Stimulated activated CD4-positive, alpha-beta T cell treated with anti-CD3 and anti-CD28 coated beads, TNF-alpha, amount 100 ng/mL, for 1 hour (primary cell): Measurements from ENCODE around the gene PCSK4.
A peak's percentile ranks its signal among the peaks of the same experiment; 100 is the strongest.

Source experiments
- DNase-seq, 3 donors: peaks; one replicate each; pipeline ENCODE4 v3.0.0-alpha.2; 2020; ENCODE audit warnings: low read depth in 3 of 3, low spot score in 1 of 3

Gene PCSK4

DNA sequence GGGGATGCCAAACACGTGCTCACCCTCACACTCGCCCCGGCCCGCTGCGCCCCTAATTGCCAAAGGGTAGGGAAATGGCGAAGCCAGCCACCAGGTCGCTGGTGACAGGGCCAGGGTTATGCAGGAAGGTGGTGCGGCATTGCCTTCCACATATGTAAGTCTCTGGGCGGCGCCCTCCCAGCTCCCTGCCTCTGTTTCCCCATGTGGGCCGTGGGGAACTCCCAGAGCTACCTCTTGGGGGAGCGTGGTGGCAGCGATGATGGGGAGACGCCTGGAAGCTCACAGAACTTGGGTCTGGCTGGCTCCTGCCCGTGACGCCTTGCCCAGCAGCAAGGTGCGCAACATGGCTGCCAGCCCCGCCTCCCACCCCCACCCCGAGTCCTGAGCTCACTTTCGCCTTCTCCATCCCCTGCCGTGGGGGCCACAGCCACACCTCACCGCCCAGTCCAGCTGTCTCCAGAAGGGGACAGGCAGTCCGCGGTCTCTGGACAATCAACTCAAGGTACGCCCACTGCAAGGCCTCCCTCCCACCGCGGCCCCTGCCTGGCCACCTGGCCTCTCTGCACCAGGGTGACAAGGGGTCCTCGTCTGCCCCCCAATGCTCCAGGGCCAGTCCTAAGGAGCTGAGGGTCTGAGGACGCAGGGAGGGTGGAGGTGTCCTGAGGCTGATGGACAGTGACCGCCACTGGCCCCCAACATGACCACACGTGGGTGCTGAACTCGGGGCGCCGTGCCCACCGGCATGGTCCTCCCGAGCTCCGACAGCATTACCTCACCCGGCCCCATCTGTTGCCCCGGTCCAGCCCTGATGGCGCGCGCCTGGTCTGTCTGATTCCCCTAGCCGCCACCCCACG is 17.7 kb downstream of the PCSK4 start:
- DNase-seq: no peak

DNA sequence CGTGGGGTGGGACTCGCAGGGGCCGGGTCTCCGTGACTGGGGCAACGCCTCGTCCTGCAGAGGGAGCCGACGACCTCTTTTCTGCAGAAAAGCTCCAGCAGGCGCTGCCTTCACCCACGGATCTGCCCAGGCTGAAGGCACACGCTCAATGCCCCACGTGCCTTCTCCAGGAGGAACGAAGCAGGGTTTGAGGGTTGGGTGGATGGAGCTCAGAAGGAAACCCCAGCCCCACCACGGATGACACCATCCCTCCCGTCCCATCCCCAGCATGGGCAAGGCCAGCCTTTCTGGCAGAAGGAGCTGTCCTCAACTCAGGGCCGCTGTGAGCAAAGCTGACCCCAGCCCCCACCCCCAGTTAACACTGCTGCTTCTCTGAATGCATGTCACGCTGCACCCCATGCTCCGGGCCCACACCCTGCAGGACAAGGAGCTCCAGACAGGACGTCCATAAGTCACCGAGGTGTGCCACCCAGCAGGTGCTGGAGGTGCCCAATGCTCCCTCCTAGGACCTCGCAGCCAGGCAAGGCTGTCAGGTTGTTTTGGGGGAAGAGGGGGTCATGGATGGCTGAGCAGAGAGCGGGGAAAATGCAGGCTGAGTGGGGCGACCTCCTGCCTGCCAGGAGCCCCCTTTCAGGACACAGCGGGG is 18.5 kb downstream of the PCSK4 start:
- DNase-seq: no peak

DNA sequence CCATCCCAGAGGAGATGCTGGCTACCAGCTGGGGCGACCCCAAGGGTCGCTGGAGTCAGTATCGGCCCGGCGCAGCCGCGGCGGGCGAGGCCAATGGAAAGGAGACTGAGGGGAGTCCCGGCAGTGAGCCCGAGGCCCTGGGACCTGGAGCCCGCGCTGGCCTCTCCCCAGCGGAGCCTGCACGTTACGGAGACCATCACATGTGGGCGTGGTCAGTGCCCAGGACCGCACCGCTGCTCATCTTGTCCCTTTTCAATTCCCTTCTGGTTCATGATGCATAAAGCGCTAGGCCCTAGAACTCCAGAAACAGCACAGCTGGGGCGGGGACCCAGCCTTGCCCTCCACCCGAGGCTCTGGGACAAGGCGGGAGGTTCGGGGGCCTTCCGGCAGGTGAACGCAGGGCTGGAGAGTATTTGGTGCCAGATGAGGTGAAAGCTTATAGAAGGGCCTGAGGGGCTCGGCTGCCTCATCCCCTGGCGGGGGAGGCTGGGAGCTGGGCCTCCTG is 19.1 kb downstream of the PCSK4 start:
- DNase-seq: no peak

DNA sequence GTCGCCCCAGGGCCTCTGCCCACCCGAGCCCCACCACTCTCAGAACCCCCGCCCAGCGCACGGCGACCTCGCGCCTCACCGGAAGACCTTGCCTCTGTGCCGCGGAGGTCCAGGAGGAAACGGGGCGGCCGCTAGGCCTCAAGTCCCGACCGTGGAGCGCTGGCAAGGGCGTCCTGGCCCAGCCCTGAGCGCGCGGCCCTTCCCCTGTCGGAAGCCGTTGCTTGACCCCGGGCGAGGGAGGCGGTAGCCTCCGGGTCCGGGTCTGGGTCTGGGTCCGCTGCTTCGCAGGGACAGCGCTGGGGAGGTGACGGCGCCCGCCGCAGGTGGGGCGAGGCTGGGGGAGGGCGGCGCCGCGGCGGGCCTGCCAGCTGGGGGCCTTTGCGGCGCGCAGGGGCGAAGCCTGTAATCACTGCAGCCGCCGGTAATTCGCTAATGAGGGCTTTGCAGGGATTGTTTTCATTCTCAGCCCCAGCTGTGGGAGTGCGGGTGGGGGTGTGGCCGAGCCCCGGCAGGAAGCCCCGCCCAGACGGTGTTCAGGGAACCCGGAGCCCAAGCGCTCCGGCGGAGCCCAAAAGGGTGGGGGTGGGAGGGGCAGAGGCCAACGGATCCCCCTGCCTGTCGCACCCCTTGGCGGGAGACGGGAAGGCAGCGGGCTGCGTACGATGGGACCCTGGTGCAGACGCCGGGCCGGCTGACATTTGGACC is 19.7 kb downstream of the PCSK4 start:
- DNase-seq: peak; percentile 38 to 59 (median 51)

DNA sequence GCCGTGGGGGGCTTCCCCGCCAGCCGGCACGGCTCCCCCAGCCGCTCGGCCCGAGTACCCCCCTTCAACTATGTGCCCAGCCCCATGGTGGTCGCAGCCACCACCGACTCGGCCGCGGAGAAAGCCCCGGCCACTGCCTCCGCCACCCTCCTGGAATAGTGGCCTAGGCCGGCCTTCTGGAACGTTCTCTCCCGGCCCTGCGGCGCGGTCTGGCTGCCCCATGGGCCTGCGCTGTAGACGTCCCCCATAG is 20.2 kb downstream of the PCSK4 start:
- DNase-seq: no peak

DNA sequence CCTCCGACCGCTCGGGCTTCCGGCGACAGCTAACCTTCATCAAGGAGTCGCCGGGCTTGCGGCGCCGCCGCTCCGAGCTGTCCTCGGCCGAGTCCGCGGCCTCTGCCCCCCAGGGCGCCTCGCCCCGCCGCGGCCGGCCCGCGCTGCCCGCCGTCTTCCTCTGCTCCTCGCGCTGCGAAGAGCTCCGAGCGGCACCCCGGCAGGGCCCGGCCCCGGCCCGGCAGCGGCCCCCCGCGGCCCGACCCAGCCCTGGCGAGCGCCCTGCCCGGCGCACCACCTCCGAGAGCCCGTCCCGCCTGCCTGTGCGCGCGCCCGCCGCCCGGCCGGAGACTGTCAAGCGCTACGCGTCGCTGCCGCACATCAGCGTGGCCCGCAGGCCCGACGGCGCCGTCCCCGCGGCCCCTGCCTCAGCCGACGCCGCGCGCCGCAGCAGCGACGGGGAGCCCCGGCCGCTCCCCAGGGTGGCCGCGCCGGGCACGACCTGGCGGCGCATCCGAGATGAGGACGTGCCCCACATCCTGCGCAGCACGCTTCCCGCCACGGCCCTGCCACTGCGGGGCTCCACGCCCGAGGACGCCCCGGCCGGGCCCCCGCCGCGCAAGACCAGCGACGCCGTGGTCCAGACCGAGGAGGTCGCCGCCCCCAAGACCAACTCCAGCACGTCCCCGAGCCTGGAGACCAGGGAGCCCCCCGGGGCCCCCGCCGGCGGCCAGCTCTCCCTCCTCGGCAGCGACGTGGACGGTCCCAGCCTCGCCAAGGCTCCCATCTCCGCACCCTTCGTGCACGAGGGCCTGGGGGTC is 20.7 kb downstream of the PCSK4 start:
- DNase-seq: no peak

DNA sequence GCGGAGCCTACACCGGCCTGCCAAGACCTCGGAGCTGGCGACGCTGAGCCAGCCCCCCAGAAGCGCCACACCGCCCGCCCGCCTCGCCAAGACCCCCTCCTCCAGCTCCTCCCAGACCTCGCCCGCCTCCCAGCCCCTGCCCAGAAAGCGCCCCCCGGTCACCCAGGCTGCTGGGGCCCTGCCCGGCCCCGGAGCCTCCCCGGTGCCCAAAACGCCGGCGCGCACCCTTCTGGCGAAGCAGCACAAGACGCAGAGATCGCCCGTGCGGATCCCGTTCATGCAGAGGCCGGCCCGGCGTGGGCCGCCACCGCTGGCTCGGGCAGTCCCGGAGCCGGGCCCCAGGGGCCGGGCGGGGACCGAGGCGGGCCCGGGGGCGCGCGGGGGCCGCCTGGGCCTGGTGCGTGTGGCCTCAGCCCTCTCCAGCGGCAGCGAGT is 21.3 kb downstream of the PCSK4 start:
- DNase-seq: no peak

DNA sequence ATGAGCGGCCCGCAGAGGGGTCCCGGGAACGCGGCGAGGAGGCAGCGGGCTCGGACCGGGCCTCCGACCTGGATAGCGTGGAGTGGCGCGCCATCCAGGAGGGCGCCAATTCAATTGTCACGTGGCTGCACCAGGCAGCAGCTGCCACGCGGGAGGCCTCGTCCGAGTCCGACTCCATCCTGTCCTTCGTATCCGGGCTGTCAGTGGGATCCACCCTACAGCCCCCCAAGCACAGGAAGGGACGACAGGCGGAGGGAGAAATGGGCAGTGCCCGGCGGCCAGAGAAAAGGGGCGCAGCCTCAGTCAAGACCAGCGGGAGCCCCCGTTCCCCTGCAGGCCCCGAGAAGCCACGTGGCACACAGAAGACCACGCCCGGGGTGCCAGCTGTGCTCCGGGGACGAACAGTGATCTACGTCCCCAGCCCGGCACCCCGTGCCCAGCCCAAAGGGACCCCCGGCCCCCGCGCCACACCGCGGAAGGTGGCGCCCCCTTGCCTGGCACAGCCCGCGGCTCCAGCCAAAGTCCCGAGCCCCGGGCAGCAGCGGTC is 21.8 kb downstream of the PCSK4 start:
- DNase-seq: no peak

DNA sequence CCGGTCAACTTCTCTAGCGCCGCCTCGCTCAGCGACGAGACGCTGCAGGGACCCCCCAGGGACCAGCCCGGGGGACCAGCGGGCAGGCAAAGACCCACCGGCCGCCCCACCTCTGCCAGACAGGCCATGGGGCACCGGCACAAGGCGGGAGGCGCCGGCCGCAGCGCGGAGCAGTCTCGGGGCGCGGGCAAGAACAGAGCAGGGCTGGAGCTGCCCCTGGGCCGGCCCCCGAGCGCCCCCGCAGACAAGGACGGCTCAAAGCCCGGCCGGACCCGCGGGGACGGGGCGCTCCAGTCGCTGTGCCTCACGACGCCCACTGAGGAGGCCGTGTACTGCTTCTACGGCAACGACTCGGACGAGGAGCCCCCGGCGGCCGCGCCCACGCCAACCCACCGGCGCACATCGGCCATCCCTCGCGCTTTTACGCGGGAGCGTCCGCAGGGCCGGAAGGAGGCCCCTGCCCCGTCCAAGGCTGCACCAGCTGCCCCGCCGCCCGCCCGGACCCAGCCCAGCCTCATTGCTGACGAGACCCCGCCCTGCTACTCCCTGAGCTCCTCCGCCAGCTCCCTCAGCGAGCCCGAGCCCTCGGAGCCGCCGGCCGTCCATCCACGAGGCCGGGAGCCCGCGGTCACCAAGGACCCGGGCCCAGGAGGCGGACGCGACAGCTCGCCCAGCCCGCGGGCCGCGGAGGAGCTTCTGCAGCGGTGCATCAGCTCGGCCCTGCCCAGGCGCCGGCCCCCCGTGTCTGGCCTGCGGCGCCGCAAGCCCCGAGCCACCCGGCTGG is 22.5 kb downstream of the PCSK4 start:
- DNase-seq: no peak

DNA sequence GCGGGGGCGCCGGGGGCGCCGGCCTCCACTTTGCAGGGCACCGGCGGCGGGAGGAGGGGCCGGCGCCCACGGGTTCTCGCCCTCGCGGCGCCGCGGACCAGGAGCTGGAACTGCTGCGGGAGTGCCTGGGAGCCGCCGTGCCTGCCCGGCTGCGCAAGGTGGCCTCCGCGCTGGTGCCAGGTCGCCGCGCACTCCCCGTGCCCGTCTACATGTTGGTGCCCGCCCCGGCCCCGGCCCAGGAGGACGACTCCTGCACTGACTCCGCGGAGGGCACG is 23.0 kb downstream of the PCSK4 start:
- DNase-seq: no peak

DNA sequence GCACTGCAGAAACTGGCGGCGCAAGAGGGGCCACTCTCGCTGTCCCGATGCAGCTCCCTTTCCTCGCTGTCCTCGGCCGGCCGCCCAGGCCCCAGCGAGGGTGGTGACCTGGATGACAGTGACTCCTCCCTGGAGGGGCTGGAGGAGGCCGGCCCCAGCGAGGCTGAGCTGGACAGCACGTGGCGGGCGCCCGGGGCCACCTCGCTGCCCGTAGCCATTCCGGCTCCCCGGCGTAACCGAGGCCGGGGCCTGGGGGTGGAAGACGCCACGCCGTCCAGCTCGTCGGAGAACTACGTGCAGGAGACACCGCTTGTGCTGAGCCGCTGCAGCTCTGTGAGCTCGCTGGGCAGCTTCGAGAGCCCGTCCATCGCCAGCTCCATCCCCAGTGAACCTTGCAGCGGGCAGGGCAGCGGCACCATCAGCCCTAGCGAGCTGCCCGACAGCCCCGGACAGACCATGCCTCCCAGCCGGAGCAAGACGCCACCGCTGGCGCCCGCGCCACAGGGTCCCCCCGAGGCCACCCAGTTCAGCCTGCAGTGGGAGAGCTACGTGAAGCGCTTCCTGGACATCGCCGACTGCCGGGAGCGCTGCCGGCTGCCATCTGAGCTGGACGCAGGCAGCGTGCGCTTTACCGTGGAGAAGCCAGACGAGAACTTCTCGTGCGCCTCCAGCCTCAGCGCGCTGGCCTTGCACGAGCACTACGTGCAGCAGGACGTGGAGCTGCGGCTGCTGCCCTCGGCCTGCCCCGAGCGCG is 23.5 kb downstream of the PCSK4 start:
- no peak for DNase-seq

DNA sequence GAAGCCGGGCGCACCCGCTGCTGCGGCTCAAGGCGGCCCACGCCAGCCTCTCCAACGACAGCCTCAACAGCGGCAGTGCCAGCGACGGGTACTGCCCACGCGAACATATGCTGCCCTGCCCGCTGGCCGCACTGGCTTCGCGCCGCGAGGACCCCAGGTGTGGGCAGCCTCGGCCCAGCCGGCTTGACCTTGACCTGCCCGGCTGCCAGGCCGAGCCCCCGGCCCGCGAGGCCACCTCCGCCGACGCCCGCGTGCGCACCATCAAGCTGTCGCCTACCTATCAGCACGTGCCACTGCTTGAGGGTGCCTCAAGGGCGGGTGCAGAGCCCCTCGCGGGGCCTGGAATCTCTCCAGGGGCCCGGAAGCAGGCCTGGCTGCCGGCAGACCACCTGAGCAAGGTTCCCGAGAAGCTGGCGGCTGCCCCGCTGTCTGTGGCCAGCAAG is 24.1 kb downstream of the PCSK4 start:
- DNase-seq: no peak

DNA sequence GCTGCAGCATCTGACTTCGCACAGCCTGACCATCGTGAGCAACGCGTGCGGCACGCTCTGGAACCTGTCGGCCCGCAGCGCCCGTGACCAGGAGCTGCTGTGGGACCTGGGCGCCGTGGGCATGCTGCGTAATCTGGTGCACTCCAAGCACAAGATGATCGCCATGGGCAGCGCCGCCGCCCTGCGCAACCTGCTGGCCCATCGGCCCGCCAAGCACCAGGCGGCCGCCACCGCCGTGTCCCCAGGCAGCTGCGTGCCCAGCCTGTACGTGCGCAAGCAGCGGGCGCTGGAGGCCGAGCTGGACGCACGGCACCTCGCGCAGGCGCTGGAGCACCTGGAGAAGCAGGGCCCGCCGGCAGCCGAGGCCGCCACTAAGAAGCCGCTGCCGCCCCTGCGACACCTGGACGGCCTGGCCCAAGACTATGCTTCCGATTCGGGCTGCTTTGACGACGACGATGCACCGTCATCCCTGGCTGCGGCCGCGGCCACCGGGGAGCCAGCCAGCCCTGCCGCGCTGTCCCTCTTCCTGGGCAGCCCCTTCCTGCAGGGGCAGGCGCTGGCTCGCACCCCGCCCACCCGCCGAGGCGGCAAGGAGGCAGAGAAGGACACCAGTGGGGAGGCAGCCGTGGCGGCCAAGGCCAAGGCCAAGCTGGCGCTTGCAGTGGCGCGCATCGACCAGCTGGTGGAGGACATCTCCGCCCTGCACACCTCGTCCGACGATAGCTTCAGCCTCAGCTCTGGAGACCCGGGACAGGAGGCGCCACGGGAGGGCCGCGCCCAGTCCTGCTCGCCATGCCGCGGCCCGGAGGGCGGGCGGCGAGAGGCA is 24.7 kb downstream of the PCSK4 start:
- DNase-seq: no peak

DNA sequence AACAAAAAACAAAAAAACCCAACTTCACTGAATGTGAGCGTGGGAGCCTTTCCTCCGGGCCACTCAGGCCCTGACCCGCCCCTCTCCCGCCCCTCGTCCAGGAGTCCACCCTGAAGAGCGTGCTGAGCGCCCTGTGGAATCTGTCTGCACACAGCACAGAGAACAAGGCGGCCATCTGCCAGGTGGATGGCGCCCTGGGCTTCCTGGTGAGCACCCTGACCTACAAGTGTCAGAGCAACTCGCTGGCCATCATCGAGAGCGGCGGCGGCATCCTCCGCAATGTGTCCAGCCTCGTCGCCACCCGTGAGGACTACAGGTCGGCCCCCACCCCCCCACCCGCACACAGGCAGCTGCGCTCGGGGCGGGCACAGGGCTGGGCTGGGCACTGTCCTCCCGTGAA is 28.3 kb downstream of the PCSK4 start:
- DNase-seq: no peak

DNA sequence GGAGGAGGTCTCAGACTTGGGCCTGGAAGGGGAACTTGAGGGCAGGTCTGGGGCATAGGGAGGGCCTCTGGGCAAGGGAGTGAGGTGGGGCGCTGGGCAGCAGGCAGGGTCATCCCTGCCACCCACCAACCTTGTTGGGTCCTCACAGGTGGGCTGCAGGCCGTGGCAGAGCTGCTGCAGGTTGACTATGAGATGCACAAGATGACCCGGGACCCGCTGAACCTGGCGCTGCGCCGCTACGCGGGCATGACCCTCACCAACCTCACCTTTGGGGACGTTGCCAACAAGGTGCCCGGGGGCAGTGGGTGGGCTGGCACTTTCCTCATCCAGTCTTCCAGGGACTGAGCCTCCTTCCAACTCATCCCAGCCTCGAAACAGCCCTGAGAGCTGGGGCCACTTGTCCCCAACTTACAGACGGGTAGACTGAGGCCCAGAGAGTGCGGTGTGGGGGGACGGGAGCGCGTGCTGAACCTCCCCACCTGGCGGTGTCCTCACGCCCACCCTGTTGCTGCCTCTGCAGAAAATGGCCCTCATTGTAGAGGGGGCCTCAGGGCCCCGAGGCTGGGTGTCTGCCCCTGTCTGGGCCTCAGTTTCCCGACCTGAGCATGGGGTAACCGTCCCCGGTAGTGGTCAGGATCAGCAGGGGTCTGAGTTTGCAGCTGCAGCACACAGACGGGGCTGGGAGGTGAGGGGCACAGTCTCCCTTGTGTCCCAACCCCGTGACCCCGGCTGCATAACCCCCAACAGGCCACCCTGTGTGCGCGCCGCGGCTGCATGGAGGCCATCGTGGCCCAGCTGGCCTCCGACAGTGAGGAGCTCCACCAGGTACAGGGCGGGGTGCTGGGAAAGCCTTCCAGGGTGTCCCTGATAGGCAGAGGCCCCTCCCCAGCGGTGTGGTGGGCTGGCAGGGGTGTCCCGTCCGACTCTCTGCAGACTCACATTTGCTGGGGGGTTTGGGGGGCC is 29.8 kb downstream of the PCSK4 start:
- no peak for DNase-seq

DNA sequence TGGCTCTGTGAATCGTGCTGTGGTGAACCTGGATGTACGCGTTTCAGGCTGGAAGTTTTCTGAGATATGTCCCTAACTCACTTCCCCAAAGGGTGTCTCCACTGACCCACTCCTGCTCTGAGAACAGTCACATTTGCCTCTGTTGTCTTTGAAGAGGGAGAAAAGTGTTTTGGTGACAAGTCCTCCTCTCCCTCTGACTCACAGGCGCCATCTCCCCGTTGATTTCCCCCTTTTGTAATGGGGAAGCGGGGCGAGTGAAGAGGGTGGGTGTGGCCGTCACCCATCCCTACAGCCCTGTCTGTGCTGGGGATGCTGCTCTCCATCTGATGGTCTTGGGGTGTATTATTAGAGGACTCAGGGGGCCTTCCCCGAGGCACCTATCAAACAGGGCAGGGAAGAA is 30.7 kb downstream of the PCSK4 start:
- no peak for DNase-seq

DNA sequence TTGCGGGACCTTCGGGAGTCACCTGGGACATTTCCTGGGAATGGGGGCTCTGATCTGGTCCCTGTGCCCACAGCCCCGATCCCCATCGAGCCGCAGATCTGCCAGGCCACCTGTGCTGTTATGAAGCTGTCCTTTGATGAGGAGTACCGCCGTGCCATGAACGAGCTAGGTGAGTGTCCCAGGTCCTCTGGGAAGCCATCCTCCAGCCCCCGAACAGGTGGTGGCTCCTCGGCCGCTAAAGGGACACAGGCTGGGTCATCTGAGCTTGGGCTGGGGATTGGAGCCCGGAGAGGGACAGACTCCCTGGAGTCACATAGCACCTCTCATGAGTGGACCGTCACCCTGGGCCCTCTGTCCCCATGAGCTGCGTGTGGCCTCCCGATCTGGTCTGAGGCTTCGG is 32.3 kb downstream of the PCSK4 start:
- DNase-seq: no peak
